ENCODE measurements around the gene LANCL2.

Gene LANCL2

GRCh38 chr7:55438085-55438756 lies 73.1 kb downstream of the LANCL2 start:
- DNase-seq (ENCODE audit: low read depth), result no peak

GRCh38 chr7:55438757-55439525 lies 73.8 kb downstream of the LANCL2 start:
- DNase-seq (ENCODE audit: low read depth), result no peak

GRCh38 chr7:55439627-55440026 lies 74.5 kb downstream of the LANCL2 start:
- DNase-seq (ENCODE audit: low read depth), result no peak

DNA sequence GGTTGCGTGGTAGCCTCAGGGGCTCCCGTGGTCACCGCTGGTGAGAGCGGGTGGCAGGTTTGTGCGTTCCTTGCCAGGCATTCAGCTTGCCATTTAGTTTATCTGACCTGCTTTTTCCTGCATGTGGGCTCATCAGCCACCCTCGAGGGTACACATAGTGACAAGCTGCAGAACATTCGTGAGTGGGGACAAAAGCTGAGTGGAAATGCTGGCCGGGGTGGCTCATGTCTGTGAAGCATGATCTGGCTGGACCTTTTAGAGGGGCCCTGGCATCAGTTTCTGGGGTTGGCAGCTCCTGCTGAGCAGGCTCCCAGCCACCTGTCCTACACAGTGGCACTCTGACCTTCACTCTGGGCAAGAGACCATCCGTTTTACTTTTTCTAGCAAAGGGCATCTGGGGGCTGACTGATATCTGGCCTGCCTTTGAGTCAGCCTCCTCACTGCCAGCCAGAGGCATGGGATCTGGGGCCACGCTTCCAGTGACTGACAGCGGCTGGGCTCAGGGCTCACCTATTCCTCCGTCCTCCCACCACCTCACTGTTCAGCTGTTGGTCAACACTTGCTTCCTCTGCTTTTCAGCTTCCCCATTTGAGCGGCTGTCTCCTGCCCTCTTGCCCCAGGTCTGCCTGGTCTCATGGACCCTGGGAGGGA lies 75.0 kb downstream of the LANCL2 start:
- DNase-seq (ENCODE audit: low read depth), result no peak

DNA sequence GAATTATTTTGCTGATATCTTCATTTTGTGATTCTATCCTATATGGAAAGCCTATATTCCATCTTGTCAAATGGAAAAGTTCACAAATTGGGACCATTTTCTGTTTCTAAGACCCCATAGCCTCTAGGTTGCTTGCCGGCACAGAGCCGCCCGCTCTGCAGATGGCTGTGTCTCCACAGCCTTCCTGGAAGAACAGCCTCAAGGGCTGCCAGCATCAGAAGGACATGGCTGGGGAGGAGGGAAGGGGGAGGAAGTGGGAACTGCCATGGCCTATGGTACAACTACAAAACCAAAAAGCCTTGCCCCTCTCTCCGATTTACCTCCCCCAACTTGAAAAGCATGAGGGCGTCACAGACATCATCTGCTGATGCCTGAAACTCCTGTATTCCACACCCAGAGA lies 75.9 kb downstream of the LANCL2 start:
- DNase-seq (ENCODE audit: low read depth), result no peak

DNA sequence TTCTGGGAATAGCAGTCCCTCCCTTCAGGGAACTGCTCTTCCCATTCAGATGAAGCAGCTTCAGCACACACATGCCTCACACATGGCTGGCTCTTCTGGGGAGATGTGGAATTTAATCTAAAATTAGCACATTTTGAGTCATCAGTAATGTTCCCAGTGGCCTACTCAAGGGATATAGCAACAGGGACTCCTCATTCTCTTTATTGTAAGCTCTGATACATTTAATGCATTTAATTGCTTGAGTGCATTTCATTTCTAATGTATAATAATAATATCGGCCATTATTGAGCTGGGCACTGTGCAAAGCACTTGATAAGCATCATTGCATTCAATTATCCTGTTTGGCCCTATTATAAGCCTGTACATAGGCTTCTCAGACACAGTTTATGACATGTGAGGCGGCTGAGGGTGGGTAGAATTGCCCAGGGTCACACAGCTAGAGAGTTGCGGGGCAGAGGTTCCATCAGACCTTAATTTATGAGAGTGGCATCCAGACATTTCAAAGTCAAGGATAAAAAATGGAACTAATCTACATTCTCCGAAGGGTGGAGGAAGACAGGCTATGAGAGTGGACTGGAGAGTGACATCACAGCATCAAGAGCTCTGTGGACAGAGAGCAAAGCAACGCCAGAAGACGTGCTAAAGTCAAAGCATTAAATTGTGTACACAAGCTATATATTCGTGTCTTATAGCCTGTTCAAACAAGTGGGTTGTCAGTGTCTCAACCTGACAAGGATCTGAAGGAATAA lies 76.8 kb downstream of the LANCL2 start:
- peak; percentile 71 for DNase-seq (ENCODE audit: low read depth)

GRCh38 chr7:55444786-55445185 lies 79.6 kb downstream of the LANCL2 start:
- DNase-seq (ENCODE audit: low read depth), result no peak

GRCh38 chr7:55448526-55448925 lies 83.4 kb downstream of the LANCL2 start:
- no peak for DNase-seq (ENCODE audit: low read depth)

DNA sequence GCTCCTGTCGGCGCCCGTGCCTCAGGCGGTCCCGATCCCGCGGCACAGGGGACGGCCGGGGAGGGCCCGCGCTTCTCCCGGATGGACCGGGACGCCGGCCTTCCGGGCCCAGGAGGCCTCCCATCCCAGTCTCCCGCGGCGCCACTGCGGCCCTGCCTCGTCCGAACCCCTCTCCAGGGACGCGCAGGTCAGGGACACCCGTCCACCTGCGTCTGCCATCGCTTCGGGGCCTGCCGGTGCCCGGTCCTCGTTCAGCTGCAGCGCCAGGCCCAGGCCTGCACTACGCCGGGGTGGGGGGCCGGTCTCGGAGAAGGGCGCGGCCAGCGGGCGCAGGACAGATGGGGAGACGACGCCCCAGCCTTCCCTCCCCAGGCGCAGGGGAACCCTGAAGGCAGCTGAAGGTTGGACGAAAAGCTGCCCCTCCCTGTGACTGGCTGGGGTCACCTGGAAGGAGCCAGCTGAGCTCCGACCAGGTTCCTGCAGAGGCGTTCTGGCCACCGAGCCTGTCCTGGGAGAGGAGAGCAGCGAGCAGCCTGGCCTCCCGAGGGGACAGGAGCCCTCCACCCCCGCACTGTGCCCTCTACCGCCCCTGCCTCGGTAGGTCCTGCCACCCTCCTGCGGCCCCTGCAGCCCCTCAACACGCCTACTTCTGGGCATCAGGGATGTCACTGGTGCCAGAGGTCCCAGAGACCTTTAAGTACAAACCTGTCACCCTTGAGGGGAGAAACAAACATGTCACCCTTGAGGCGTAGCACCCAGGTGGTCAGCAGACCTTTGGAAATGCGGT lies 84.3 kb downstream of the LANCL2 start:
- DNase-seq (ENCODE audit: low read depth), result no peak

DNA sequence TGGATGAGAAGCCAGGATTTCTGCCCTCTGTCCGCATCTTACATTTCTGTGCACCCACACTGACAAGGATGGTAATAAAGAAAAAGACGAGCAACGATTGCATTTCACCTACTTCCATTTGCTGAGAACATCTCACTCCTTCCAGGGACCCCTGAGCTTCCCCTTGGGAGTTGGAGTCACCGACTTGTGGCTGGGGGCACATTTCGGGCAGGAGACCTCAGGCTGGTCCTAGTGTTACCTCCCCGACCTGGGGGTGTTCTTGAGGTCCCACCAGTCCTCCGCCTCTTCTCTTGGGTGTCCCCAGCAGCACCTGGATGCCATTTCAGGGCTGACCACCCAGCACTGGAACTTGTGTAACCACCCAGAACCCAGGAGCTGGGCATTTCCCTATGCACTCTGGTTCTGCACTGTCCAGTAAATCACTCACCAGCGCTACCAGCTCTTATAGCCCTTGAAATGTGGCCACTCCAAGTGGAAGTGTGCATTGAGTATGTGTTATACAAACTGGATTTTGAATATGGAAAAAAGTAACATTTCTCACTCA lies 84.9 kb downstream of the LANCL2 start:
- no peak for DNase-seq (ENCODE audit: low read depth)

- DNase-seq (ENCODE audit: low read depth), result no peak
Observed at GRCh38 chr7:55452971-55453370, 87.8 kb downstream of the LANCL2 start.

- DNase-seq (ENCODE audit: low read depth), result no peak
Observed at GRCh38 chr7:55457801-55458200, 92.7 kb downstream of the LANCL2 start.

DNA sequence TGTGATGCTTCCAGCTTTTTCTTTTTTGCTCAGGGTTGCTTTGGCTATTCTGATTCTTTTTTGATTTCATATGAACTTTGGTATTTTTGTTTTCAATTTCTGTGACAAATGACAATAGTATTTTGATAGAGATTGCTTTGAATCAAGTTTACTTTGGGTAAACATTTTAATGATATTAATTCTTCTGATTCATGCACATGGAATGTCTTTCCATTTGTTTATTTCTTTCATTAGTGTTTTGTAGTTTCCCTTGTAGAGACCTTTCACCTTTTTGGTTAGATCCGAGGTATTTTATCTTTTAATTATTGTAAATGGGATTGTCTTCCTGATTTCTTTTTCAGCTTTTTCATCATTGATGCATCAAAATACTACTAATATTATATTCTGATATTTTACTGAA lies 93.2 kb downstream of the LANCL2 start:
- DNase-seq (ENCODE audit: low read depth), result no peak

DNA sequence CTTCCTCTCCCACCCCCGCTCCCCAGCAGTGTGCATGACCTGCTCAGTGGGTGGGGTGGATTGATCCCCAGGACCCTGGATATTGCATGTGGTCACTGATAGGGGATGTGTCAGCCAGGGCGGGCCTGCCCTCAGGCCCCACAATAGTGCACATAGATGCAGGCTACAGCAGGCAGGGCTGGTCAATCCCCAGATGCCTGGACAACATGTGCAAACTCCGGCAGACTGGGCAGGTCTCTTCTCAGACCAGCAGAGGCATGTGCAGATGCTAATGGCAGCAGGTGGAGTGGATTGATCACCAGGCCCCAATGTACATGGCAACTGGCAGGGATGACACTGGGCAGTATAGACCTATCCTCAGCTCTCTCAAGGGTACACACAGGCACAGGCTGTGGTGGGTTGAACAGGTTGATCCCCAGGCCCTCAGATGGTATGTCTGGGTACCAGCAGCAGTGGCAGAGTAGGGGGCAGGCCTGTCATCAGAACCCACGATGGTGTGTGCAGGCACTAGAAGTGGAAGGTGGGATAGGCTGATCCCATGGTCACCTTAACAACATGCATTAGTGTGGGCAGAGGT lies 98.6 kb downstream of the LANCL2 start:
- DNase-seq (ENCODE audit: low read depth), result no peak

DNA sequence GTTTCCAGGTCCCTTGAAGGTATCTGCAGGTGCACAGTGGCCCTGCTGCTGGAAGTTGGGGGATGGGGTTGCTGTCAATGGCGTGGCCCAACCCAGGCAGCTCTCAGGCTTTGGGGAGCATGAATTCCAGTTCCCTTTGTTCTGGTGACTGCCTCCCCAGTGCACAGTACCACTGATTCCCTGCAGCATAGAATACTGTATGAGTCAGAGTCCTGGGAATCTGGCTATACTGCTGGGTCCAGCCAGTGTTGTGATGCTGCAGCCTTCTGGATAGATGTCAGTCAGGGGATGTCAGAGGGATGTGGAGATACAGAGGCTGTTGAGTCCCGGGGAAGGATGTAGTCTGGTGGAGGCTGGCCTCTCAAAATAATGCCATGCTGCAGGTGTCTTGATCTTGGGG lies 99.3 kb downstream of the LANCL2 start:
- DNase-seq (ENCODE audit: low read depth), result no peak

- no peak for DNase-seq (ENCODE audit: low read depth)
Observed at GRCh38 chr7:55465691-55466090, 100.6 kb downstream of the LANCL2 start.

DNA sequence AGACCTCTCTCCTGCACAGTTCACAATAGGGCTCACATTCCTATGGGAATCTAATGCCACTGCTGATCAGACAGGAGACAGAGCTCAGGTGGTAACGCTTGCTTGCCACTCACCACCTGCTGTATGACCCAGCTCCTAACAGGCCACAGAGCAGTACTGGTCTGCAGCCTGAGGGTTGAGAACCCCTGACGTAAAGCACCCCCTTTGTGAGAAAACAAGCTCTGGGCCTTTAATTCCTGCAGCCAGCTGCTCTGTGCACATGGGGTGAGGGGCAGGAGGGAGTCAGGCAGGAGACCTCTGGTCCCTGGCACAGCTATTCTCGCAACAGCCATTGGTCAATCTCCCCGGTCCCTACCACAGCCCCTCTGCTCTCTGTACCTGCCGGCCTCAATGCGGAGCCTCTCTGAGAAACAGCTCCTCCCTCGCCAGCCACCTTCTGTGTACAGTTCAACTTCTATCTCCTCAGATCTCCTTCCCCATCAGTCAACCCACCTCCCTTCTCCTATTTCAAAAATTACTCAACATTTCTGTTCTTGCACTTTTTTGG lies 102.0 kb downstream of the LANCL2 start:
- no peak for DNase-seq (ENCODE audit: low read depth)

- DNase-seq (ENCODE audit: low read depth), result no peak
Observed at GRCh38 chr7:55468495-55468894, 103.4 kb downstream of the LANCL2 start.

GRCh38 chr7:55469271-55469681 lies 104.1 kb downstream of the LANCL2 start:
- no peak for DNase-seq (ENCODE audit: low read depth)

DNA sequence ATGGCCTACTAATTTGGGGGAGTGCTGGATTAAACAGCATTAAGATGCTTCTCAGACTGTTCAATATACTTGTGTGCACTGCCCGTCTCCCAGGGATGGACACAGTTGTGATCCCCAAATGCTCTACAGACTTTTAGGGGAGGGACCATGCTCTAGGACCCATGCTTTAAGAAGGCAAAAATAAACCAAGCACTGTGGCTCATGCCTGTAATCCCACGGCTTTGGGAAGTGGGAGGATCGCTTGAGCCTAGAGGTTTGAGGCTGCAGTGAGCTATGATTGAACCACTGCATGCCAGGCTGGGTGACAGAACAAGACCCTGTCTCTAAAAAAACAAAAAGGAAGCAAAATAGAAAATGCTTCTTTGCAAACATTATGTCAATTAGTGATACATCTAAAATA lies 104.6 kb downstream of the LANCL2 start:
- DNase-seq (ENCODE audit: low read depth), result no peak

GRCh38 chr7:55470261-55470660 lies 105.1 kb downstream of the LANCL2 start:
- DNase-seq (ENCODE audit: low read depth), result no peak
